Testis (tissue), 2 donors: Measurements from ENCODE around the gene ZNF133.

Source experiments
- POLR2A ChIP-seq: fragments of 450-650 bp; IDR thresholded peaks from one replicate; pipeline ENCODE4 v1.6.1; 2017; ENCODE audit warnings: antibody characterized with exemption, mild to moderate bottlenecking, moderate library complexity
- TF ChIP-seq, protein P1 (sequence below), 3 experiments: fragments of 450-650 bp in 2 of 3; fragments of 200-600 bp in 1 of 3; sonication (generic) in 1 of 3; IDR thresholded peaks; one replicate each; pipeline ENCODE4 v1.5.1; 2016 to 2019; ENCODE audit warnings: antibody characterized with exemption in 3 of 3, mild to moderate bottlenecking in 2 of 3, moderate library complexity in 1 of 3

DNA sequence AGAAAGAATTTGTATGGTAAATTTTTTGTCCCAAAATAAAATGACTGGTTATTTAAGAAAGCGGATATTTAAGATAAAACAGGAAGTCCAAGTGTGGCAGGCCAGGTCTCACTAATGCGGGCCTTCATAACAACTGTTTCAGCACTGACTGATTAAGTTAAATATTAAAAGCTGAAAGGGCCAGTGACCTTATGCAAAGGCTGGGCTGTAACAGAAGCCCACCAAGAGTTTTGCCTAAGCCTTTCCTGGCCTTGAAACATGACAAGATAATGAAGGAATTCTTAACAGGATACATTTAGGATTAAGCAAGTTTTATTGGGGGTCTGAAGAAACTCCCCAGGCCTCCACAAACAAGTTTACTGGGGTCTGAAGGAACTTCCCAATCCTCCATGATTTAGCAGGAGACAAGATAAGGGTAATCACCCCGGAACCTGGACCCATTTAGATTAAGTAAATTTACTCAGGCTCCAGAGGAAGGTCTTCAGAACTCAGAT is 36.3 kb downstream of the ZNF133 start:
- TF ChIP-seq POLR2A, result no peak
- TF ChIP-seq, protein P1, sequence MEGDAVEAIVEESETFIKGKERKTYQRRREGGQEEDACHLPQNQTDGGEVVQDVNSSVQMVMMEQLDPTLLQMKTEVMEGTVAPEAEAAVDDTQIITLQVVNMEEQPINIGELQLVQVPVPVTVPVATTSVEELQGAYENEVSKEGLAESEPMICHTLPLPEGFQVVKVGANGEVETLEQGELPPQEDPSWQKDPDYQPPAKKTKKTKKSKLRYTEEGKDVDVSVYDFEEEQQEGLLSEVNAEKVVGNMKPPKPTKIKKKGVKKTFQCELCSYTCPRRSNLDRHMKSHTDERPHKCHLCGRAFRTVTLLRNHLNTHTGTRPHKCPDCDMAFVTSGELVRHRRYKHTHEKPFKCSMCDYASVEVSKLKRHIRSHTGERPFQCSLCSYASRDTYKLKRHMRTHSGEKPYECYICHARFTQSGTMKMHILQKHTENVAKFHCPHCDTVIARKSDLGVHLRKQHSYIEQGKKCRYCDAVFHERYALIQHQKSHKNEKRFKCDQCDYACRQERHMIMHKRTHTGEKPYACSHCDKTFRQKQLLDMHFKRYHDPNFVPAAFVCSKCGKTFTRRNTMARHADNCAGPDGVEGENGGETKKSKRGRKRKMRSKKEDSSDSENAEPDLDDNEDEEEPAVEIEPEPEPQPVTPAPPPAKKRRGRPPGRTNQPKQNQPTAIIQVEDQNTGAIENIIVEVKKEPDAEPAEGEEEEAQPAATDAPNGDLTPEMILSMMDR (IDR thresholded peaks at IDR 0.05), result no peak
